NCI-H82 (cell line): ENCODE measurements around the gene CHRNG.
"Not testable (repeated sequence)": the region's sequence is repeated elsewhere in the genome, so short reads cannot be mapped to it uniquely, and the experiment has no call there.

Source experiments
- DNase-seq: peaks from one replicate; lab custom pipeline; 2025; lab: John Stamatoyannopoulos, UW

Gene CHRNG

DNA sequence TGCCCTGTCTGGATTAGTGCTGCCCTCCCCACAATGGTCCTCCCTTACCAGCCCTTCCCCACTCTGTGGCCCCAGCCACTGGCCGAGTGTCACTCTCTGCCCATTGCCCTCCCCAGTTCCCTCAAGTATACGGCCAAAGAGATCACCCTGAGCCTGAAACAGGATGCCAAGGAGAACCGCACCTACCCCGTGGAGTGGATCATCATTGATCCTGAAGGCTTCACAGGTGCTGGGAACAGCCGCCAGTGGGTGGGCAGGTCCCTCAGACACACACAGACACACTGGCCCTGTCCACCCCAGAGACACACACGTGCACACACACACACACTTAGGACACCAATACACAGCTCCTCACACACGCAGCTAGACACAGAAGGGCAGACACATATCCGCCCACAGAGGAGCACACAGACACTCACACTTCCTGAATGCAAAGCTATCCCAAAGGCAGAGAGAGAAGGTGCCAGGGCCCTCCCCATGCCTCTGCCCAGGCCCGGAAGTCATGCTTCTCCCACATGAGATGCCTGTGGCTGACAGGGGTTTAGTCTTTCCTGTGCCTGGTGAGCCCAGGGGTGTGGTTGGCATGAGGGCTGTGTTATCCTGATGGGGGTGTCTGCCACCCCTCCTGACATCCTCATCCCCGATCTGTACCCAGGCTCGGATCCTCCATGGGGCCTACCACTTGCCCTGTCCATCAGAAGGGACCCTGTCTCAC, 10.6 kb upstream of the CHRNG start:
- DNase-seq: no peak

DNA sequence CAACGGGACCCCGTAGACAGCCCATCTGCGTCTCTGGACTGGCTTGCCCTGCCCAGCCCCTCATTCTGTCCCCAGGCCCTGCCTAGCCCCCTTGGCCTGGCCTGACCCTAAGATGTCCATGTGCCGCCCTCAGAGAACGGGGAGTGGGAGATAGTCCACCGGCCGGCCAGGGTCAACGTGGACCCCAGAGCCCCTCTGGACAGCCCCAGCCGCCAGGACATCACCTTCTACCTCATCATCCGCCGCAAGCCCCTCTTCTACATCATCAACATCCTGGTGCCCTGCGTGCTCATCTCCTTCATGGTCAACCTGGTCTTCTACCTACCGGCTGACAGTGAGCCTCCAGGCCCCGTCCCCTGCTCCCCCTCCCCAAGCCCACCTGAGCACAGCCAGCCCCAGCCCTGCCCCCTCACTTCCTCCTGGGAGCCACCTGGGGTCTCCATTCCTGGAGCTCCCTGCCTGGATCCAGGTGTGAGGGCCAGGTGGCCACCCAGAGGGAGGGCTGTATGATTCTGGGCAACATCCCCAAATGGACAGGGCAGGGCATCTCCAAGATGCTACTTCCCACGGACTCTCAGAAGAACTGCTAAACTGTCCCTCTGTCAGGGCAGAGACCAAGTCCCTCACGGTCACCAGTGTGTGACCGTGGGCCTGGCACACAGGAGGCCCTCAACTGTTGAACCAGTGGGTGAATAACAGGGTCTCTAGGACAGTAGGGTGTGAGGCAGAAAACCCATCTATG, 9.5 kb upstream of the CHRNG start:
- DNase-seq: no peak

DNA sequence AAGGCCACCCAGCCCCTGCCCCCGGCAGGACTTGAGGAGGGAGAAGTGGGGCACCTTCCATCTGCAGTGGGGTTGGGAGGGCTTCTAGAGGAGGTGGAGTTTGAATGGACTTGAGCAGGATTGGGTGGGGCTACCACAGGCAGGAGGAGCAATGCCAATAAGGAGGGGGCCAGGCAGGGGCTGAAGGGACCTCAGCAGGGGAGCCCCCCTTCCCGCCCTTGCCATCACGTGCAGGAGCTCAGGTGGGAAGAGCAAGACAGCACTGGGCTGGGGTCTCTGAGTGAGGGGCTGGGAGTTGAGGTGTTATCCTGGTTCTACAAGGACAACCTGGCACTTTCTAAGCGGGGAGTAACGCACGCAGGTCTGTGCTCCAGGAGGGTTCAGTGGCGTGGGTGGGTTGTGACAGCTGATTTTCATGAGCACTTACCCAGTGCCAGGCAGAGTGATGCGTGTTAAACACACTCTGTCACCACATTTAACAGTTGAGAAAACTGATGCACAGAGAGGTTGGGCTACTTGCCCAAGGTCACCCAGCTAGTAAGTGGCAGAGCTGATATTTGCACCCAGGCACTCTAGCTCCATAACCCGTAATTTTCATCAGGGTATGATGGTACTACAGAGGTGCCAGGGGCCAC, 8.7 kb upstream of the CHRNG start:
- no peak for DNase-seq

DNA sequence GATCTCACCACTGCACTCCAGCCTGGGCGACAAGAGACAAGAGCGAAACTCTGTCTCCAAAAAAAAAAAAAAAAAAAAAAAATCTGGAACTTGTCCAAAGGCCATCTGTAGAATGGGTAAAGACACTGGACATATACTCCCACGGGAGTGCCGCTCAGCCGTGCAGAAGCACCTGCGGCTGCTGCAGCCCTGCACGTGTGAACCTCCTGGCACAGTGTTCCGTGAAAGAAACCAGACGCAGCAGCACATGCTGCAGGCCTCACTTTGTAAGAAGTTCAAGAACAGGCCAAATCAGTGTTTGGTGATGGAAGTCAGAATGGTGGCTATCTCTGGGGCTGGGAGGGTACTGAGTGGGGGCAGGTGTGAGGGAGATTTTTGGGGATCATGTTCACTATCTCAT, 7.1 kb upstream of the CHRNG start:
- DNase-seq: no peak

DNA sequence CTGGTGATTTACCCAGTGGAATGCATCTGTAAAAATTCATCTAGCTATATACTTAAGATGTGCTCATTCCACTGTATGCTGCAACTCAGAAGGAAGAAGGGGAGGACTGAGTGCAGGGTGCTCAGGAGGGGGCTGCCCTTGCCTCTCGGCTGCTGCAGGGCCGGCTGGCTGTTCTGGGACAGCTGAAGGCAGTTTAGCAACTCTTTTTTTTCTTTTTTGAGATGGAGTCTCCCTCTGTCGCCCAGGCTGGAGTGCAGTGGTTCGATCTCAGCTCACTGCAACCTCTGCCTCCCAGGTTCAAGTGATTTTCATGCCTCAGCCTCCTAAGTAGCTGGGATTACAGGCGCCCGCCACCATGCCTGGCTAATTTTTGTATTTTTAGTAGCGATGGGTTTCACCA, 6.7 kb upstream of the CHRNG start:
- not testable (repeated sequence) for DNase-seq

DNA sequence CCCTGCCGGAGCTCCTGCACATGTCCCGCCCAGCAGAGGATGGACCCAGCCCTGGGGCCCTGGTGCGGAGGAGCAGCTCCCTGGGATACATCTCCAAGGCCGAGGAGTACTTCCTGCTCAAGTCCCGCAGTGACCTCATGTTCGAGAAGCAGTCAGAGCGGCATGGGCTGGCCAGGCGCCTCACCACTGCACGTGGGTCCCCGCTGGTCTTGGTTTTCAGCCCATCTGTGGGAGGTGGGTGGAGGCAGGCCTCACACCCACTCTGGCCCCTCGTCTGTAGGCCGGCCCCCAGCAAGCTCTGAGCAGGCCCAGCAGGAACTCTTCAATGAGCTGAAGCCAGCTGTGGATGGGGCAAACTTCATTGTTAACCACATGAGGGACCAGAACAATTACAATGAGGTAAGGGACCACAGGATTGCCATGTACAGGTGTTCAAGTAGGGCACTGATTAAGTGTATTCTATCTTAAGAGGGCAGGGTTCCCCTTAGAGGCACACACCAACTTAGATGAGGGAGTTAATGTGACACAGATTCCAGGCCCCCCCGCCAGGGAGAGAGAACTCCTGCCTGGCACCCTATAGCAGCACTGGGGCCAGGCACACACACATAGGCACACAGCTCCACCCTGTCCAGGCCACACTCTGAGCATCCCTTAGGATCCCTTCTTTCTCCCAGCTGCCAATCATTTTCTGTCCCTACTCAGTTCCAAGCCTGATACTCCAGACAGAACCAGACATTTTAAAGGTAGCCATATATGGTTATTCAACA, 5.4 kb upstream of the CHRNG start:
- no peak for DNase-seq

DNA sequence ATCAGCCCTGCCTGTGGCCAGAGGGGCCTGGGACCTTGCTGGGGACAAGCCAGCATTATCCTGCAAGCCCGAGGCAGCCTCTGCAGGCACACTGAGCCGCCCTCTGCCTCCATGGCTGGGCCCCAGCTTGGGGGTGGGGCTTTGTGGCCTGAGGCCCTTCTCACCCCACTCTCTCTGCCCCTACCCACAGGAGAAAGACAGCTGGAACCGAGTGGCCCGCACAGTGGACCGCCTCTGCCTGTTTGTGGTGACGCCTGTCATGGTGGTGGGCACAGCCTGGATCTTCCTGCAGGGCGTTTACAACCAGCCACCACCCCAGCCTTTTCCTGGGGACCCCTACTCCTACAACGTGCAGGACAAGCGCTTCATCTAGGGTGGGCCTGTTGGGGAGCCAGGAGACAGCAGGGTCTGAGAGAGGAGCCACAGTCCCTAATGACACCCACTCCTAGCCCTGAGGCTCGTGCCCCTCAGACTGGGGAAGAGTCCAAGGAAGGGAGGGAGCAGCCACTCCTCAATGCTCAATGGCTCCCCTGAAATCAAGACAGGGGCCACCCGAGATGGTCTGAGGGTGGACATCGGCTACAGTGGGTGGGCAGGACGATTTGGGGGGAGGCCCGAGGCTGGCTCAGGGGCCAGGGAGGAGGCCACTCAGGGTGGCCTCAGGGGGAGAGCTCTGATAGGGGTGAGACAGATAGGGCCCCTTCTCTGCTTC, 4.4 kb upstream of the CHRNG start:
- DNase-seq: no peak

DNA sequence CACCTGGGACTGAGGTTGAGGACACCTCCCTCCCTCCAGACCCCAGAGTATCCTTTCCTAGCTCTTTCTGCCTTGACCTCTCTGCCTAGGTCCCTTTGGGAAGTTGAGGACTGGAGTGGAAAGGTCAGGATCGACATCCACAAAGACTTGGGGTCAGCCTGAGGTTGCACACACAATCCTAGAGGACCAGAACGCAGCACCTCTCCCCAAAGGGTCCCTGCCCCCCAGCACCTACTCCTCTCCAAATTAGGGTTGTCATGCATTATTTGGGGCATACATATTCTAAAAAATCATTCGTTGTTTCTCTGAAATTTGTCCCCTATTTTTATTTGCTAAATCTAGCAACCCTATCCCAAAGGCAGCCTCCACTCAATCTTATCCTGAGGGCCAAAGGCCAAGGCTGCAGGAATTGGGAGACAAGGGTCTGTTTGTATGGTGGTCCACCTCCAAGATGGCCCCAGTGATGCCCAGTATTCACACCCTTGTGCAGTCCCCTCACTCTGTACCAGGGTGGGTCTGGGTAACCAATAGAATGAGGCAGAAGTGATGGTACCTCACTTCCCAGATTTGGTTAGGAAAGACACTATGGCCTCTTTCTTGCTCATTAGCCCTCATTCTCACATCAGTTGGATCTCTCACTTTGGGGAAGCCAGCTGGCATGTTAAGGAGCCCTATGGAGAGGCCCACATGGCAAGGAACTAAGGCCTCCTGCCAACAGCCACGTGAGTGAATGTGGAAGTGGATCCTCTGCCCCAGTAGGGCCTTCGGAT, 3.5 kb upstream of the CHRNG start:
- no peak for DNase-seq

DNA sequence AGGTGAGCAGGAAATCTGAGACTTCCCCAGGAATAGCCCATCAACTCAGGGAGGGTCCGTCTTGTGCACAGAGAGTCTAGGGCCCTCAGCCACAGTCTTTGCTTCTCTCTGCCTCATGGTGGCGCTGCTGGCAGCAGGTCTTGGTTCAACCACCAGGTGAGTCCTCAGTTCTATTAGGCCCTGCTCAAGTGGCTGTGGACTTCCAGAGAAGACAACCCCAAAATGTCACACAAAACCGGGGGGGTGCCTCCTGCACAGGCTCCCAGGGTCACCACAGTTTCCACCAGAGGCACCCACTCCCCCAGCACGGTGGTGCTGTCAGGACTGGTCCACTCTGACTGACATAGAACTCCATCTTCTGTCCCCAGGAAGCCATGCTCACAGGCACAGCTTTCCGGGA, 2.4 kb upstream of the CHRNG start:
- peak; percentile 56 for DNase-seq

DNA sequence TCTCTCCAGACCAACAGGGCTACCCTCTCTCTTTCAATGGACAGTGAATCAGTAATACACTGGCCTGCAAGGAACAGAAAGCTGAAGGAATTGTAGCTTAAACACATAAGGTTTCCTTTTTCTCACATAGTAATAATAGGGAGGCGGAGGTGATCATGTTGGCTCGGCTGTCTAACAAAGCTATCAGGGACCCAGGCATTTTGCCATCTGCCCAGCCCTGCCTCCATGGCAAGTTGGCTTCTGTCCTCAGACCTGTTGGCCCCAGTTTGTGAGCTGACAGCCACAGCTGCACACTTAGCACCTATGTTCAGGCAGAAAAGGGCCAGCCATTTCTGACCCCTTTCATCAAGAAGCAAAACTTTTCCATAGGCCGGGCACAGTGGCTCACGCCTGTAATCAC, 2.0 kb upstream of the CHRNG start:
- DNase-seq: no peak

DNA sequence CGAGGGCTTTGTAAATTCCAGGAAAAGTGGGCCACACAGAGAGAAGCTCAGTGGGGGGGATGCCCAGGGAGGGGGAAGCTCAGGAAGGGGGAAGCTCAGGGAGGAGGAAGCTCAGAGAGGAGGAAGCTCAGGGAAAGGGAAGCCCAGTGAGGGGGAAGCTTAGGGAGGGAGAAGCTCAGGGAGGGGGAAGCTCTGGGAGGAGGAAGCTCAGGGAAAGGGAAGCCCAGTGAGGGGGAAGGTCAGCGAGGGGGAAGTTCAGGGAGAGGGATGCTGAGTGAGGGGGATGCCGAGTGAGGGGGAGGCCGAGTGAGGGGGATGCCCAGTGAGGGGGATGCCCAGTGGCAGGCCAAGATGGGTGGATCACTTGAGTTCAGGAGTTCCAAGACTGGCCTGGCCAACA, 821 bp upstream of the CHRNG start:
- DNase-seq: no peak

DNA sequence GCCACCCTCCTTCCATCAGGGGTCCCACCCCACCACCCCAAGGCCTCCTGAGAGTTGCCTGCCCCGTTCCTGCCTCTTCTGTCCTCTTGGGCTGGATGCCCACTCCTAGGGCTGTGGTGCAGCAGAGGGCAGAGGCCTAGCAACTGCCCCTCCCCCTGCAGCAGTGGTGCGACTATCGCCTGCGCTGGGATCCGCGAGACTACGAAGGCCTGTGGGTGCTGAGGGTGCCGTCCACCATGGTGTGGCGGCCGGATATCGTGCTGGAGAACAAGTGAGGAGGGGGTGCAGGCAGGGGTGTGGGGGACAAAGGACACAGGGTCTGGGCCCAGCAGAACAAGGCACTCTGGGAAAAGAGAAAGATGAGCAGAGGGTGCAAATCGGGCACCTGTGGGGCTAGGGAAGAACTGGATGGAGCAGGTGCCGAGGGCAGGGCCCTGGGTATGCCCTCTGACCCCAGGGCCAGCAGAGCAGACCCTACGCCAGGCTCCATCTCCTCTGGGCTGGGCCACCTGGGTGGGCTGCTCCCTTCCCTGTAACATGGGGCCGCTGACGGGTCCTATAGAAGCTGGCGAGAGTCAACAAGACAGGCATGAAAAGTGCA, 1.0 kb downstream of the CHRNG start:
- DNase-seq: no peak

DNA sequence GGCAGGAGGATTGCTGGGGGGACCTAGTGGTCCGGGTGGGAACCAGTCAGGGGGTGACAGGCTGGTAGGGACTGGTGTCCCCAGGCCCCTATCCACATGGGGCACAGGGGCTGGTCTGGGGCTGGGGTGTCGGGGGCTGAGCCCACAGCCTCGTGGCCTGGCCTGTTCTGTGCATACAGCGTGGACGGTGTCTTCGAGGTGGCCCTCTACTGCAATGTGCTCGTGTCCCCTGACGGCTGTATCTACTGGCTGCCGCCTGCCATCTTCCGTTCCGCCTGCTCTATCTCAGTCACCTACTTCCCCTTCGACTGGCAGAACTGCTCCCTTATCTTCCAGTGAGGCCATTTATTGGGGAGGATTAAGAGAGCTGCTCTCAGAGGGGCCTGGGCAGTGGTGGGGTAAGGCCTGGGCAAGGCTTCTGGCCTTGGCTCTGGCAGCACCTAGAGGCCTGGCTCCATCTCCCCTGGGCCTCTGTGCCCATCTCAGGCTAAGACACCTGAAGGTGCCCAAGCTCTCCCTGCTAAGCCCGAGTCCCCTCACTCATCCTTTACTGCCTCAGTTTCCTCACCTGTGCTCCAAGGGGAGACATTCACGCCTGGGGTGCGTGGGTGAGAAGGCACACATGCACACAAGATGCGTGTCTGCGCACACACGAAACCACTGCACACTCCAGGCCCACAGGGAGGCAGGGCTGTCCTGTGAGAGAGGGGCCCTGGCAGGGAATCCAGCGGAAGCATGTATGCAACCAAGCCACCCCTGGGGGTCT, 1.9 kb downstream of the CHRNG start:
- DNase-seq: no peak

DNA sequence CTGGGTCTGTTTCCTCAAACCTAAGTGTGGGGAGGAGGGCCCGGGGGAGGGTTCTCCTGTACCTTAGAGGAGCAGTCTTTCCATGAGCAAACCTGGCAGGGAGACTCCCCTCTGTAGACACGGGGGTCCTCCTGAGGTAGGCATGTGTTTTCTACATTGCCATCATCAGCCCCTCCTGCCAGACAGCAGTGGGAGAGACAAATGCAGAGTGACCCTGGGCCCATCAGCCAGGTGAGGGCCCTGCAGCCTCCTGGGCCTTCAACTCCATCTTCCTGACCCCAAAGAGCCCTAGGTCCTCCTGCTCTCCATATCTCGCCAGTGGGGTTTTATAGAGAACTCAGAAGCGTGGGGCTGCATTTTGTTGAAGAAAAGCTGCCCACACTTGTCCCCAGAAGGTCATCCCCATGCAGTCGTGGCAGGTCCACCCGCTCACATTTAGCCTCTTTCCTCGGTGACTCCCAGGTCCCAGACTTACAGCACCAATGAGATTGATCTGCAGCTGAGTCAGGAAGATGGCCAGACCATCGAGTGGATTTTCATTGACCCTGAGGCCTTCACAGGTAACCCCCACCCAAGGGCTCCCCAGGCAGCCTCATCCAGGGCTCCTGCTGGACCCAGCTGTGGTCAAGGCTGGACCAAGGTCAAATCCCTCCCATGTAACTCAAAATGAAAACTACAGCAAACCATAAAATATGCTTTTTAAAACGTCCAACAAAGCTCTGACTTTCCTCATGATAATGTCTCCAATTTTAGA, 2.6 kb downstream of the CHRNG start:
- no peak for DNase-seq

DNA sequence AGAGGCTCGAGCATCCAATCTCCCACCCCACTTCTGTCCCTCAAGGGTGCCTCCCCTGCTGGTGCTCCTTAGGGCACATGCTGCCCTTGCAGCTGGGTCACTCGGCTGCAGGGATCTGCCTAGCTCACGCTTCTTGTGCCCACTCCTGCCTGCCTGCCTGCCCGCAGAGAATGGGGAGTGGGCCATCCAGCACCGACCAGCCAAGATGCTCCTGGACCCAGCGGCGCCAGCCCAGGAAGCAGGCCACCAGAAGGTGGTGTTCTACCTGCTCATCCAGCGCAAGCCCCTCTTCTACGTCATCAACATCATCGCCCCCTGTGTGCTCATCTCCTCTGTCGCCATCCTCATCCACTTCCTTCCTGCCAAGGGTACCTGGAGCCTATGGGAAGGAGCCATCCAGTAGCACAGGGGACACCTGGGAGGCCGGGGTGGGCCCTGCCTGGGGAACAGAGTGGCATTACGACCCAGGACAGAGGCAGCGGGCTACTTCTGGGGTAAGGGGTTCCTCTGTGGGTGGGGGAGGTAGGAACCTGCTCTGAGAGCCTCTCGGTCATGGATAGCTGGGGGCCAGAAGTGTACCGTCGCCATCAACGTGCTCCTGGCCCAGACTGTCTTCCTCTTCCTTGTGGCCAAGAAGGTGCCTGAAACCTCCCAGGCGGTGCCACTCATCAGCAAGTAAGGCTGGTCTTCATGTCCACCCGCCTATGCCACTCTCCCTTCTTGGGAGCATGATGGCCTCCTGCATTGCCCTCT, 3.4 kb downstream of the CHRNG start:
- DNase-seq: no peak

DNA sequence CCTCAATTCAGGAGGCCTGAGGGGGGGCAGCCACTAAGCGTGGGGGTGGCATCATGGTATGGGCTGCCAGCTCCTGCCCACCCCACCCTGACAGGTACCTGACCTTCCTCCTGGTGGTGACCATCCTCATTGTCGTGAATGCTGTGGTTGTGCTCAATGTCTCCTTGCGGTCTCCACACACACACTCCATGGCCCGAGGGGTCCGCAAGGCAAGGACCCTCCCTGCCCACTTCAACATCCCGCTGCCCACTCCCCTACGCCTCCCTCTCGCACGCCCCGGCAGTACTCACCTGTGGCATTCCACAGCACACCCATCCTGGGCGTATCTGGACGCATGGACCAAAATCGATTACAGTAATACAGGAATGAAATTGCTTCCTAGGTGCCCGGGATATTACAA, 4.0 kb downstream of the CHRNG start:
- no peak for DNase-seq

DNA sequence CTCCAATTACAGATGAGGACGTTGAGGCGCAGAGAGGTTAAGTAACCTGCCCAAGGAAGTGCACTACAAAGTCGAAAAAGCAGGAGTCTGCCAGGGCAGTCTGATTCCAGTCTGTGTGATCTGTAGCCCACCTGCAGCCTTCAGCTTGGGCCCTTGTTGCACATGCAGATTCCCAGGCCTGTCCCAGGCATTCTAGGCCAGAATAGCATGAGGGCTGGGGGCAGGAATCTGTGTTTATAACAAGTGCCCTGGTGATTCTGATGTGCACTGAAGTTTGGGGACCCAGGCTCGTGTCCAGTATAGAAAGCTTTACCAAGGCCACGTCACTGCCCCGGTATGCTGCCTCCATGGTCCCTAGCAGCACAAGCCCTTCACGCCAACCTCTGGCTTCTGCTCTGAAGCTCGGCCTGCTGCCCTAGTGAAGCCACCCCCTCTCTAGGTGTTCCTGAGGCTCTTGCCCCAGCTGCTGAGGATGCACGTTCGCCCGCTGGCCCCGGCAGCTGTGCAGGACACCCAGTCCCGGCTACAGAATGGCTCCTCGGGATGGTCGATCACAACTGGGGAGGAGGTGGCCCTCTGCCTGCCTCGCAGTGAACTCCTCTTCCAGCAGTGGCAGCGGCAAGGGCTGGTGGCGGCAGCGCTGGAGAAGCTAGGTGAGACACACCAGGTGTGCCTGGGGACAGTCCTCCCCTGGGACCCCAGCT, 4.6 kb downstream of the CHRNG start:
- DNase-seq: no peak

DNA sequence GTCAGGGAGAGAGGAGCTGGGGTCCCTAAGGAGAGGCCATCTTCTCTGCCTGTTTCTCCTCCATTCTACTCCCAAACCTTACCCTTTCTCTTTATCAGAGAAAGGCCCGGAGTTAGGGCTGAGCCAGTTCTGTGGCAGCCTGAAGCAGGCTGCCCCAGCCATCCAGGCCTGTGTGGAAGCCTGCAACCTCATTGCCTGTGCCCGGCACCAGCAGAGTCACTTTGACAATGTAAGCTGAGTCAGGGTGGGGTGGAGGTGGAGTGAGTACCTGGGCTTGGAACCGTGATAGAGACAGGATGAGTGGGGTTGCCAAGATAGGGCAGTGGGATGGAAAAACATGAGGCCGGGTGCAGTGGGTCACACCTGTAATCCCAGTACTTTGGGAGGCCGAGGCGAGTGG, 5.2 kb downstream of the CHRNG start:
- DNase-seq: no peak
